NCI-H1417 treated with DMSO at 0.1 percent for 48 hours (cell line): ENCODE data around the gene TMPRSS6.

Experiments
- DNase-seq: peaks from one replicate; lab custom pipeline; 2025; lab: John Stamatoyannopoulos, UW

TMPRSS6 gene

GRCh38 chr22:37140686-37141323 is 31.3 kb upstream of the TMPRSS6 start:
- DNase-seq = no peak

- no peak for DNase-seq
These were observed 30.2 kb upstream of the TMPRSS6 start for GRCh38 chr22:37139762-37140161.

DNA sequence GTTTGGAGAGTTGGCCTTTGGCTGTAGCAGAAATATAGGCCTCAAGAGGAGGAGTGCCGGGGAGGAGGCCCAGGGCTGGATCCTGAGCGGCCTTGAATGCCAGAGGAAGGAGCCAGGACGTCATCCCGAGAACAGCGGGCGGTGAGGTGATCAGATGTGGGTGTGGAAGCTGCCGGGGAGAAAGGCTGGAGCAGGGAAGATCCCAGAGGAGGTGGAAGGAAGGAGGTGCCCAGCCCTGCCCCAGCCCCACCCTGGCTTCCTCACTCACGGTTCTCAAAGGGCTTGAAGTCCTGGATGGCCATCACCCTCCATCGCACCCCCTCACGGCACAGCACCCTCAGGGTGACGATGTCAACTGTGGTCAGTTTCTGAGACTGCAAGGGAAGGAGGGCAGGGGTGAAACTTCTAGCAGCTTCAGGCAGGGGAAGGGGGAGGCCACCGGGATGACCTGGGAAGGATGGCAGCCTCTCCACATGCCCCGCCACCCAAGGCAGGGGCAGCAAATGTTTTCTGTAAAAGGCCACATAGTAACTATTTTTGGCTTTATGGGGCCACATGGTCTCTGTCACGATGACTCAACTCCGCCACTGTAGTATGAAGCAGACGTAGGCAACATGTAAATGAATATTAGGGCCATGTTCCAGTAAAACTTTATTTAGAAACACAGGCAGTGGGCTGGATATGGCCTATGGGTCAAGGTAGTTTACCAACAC is 29.5 kb upstream of the TMPRSS6 start:
- DNase-seq = no peak

GRCh38 chr22:37137903-37138665 is 28.6 kb upstream of the TMPRSS6 start:
- DNase-seq = no peak

DNA sequence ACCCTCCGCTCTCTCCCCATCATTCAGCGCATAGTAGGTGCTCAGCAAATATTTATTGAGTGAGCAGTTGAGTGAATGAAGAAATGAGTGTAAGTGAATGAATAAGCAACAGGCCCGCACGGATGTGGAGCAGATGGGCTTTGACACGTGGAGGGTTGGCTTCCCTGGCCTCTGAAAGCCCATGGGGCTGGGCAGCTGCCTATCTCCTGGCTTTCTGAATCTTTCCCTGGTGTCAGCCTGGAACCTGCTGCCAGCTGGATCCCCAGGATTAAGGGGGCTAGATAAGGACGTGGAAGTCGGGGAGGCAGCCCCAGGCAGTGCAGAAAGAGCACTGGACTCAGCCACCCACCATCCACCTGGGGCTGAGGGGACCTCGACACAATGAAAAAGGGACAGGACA is 27.6 kb upstream of the TMPRSS6 start:
- DNase-seq = no peak

GRCh38 chr22:37135023-37135422 is 25.5 kb upstream of the TMPRSS6 start:
- DNase-seq = no peak

GRCh38 chr22:37133304-37134018 is 23.9 kb upstream of the TMPRSS6 start:
- DNase-seq = no peak

DNA sequence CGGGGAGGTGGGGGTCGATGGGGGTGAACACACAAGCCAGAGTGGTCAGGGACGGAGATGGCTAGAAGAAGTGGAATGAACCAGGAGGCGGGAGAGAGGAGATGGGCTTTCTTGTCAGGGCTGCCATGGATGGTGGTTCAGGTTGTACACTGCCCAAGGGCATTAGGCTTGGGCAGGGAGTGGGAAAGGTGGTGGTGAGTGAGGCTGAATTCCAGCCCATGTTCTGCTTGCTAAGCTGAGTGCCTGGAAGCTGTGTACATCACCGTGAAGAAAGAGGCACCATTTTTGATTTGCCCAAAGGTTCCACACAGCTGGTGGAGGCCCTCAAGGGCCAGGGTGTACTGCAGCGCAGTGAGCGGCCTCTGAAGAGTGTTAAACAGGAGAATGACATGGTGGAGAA is 23.3 kb upstream of the TMPRSS6 start:
- DNase-seq = no peak

DNA sequence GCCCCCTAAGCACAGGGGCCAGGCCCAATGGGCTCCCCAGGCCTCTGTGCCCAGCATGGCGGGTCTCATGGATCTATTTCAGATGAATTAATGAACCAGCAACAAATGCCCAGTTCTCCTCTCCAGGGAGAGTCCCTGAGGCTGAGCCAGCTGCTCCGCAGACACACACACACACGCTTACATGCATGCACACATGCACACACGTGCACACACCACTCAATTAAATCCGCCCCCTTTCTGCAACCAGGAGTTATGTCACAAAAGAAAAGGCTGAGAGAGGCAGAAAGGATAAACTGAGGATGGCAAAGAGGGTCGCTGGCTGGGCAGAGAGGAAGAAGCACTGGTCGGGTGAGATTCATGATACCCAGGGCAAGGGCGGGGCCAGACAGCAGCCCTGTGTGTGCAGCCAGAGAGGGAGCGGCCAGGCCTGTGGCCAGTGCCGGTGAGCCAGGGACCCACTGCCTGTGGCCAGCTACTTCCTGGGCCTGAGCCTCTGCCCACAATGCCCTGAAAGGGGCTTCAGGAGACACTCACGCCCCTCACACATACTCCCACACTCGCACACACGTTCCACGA is 20.4 kb upstream of the TMPRSS6 start:
- no peak for DNase-seq

DNA sequence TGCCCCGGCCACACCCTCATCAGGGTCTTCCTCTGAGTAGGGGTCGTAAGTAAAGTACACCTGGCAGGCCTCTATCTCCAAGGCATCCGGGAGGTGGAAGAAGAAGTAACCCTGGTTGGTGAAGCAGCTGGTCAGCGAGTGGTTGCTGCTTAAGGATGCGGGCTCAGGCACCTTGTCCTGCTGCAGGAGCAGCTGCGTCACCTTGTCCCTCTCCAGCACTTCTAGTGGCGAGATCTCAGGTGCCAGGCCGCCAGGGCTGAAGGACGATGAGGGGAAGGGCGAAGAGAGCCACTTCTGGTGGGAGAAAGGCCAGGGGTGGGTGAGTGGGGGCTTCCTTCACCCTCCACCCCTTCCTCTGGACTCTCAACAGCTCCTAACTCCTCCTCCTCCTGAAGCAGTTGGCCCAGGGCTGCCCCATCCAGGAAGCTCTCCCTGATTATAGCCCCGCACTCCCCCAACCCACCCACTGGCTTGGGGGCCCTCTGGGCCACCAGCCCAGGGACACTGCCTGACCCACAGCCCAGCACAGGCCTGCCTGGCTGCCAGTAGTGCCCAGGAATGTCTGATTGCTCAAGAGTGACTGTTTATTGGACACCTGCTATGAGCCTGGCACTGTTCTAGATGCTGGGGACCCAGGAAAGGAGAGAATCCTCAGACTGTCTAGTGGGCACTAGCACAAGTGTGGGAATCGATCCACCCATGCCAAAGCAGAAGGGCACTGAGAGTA is 19.2 kb upstream of the TMPRSS6 start:
- DNase-seq = no peak

DNA sequence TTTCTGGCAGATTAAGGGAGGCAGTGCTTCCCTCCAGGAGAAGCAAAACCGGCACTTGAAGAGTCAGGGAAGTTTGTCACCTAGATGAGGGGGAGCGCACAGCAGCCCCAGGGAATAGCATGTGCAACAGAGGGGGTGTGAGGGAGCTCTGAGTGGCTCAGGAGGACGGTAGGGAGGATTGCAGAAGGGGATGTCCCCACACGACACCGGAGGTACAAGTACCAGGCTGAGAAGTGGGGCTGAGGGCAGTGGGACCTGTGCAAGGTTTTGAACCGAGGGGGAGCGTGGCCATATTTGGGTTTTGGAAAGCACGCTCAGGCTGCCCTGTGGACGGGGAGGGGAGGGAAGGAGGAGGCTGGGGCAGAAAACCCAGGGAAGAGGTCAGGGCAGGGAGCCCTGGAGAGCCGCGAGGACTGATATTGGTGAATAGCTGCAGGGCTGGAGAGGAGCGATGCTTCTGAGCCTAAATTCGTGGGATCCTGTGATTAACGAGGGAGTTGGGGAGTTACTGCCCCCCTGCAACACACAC is 17.9 kb upstream of the TMPRSS6 start:
- no peak for DNase-seq

GRCh38 chr22:37126882-37127281 is 17.4 kb upstream of the TMPRSS6 start:
- DNase-seq = no peak

DNA sequence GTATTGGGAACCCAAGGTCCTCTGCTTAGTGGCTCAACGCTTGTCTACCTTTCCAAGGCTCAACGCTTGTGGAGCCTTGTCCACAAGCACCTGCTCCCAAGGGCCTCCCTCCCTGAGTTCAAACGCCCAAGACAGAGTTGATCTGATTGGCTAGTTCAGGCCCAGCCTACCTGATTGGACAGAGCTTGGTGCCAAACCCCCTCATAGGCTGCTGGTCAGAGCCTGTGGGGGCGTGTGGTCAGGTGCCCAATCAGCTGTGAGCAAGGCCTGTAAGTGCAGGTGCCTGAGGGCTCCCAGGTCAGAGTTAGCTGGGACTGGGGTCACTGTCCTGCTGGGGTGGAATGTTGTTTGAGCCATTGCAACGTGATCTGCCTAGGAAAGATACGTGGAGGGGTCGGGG is 16.9 kb upstream of the TMPRSS6 start:
- no peak for DNase-seq

GRCh38 chr22:37123649-37124048 is 14.1 kb upstream of the TMPRSS6 start:
- no peak for DNase-seq

DNA sequence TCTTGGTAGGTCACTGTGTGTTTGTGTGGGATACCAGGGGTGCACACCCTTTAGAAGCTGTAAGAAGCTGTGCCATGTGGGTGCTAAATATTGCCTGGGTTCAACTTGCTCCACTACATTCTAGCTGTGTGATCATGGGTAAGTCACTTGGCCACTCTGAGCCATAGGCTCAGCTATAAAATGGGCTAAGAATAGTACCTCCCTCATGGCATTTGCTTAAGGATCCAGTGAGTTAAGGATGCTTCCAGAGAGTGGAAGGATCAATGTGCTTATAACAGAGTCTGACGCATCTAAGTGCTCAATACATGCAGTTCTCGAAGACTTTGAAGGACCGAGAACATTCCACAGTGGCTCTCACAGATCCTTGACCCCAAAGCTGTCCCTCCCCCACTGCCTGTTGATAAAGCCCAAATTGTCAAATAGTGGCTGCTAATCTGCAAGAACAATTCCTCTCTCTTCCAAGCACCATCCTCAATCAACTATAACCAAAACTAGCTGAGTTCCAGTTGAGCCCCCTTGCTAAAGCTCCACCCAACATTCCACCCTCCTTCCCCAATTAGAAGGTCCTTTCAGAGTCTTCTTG is 13.2 kb upstream of the TMPRSS6 start:
- no peak for DNase-seq

DNA sequence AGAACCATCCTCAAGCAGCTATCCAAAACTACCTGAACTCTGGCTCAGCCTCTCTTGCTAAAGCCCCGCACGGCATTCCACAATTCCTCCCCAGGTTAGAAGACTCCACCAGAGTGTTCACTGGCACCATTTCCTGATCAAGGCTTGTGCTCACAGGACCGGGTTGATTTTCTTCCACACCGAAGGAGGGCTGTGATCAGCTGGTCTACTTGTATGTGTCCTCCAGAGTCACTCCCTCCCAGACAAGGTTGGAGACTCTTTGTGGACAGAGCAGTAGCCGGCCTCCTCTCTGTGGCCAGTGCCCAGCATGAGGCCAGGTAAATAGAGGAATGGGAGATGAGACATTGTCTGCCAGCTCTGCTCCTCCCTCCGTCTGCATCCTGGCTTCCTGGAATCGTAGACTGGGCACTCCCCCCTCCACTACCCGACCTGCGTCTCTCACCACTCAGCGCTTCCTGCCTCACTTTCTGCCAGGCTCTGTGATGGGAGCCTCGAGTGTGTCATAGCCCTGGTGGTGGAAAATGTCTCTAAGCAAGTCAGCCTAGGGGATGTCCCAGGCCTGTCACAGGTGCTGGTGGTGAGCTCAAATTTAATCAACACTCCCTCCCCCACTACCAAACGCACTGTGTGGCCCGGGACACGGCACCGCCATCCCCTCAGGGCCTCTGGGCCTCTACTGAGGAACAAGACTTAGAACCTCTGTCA is 12.5 kb upstream of the TMPRSS6 start:
- DNase-seq = no peak

DNA sequence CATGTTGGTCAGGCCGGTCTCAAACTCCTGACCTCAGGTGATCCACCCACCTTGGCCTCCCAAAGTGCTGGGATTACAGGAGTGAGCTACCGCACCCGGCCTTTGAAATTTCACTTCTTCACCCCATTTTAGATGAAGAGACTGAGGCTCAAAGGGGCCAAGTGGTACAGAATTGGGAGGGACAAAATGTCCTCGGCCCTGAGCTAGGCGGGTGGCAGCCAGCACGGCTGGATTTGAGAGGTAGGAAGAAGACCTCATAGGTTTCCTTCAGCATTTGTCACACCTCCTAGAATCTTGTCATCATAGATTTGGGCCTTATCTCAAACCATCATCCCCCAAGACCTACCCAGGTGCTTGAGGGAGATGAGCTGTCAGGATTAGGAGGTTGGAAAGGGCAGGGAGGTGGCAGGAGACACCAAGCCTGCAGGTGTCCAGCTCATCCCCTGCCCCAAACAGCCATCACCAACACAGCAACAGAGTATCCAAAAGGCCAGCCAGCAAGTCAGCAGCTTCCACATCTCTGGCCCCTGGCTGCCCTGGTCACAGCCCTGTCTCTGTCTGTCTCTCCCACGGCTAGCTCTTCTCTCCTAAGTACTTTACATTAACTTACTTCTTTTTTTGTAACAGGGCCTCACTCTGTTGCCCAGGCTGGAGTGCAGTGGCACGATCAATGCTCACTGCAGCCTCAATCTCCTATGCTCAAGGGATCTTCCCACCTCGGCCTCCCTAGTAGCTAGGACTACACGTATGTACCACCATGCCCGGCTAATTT is 11.2 kb upstream of the TMPRSS6 start:
- DNase-seq = no peak

DNA sequence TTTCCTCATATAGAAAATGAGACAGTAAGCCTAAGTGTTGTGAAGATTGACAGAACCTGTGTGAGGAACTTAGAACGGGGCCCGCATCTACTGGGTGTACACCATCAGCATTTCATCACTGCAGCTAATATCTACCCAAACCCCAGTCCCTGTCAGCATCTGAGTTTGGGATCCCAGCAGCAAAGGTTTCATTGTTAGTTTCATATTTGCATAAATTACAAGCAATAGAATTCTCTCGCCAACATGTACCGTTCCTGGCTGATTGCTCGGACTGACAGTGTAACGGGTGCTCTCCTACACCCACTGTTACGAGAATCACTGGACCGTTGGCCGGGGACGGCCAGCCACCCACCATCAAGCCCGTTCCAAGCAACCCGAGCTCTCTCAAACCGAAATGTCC is 10.4 kb upstream of the TMPRSS6 start:
- DNase-seq = no peak

- DNase-seq = no peak
These were observed 8.6 kb upstream of the TMPRSS6 start for GRCh38 chr22:37118083-37118482.
